HL-60/S4 treated with phorbol 12-myristate 13-acetate at 8.2 ng/mL for 4 days and 3 days (cell line): ENCODE measurements around the gene TBX19.
"Not testable (repeated sequence)": the region's sequence is repeated elsewhere in the genome, so short reads cannot be mapped to it uniquely, and the experiment has no call there.

Source experiments
- in situ Hi-C: fragments of 300-500 bp; cut with MboI; formaldehyde crosslinking; loops from 2 replicates; pipeline ENCODE4 v1.15.0; 2022; ENCODE audit warnings: low sequenced_read_pairs

The TBX19 gene

DNA sequence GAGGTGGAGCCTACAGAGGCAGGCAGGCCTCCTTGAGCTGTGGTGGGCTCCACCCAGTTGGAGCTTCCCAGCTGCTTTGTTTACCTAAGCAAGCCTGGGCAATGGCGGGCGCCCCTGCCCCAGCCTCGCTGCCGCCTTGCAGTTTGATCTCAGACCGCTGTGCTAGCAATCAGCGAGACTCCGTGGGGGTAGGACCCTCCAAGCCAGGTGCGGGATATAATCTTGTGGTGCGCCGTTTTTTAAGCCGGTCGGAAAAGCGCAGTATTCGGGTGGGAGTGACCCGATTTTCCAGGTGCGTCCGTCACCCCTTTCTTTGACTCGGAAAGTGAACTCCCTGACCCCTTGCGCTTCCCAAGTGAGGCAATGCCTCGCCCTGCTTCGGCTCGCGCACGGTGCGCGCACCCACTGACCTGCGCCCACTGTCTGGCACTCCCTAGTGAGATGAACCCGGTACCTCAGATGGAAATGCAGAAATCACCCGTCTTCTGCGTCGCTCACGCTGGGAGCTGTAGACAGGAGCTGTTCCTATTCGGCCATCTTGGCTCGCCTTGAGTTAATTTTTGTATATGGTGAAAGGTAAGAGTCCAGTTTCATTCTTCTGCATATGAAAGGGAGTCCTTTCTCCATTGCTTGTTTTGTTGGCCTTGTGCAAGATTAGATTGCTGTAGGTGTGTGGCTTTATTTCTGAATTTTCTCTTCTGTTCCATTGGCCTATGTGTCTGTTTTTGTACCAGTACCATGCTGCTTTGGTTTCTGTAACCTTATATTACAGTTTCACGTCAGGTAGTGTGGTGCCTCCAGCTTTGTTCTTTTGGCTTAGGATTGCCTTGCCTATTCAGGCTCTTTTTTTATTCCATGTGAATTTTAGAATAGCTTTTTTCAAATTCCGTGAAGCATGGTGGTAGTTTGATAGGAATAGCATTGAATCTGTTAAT is 73.9 kb downstream of the TBX19 start:
- in situ Hi-C loops: not testable (repeated sequence)

DNA sequence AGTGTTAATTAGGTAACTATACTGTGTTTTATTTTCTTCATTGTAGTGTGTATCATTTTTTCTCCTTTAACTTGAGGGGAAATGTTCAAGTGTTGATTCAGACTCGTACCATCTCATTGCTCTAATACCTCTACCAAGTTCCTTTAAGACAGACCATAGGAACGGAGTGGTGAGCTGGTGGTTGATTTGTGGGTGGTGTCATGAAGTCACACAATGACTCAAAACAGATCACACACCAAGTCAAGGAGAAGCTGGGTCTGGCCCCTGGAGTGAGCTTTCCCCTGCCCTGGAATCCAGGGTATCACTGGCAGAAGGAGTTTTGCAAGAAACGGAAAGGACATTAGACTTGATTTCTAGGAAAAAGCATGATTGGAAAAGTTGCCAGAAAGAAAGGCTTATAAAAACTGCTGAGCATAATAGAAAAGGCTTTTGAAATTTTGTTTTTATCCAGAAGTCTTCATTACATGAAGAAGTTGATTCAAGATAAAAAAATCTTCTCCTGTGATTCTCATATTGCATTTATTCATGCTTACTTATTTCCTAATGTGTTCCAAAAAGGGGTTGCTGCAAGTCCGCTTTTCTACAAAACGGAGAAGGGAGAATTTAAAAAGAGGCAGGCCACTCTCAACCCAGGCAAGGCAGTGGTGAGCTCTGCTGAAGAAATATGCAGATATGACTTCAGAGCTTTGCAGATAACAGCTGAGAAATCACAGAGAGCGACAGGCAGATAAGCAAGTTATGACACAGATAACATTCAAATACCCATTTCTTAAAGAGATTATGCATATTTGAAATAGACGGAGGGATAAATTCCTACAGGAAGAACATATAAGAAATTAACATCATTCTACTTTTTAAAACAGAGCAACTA is 79.7 kb downstream of the TBX19 start:
- in situ Hi-C loops: no loop called here

DNA sequence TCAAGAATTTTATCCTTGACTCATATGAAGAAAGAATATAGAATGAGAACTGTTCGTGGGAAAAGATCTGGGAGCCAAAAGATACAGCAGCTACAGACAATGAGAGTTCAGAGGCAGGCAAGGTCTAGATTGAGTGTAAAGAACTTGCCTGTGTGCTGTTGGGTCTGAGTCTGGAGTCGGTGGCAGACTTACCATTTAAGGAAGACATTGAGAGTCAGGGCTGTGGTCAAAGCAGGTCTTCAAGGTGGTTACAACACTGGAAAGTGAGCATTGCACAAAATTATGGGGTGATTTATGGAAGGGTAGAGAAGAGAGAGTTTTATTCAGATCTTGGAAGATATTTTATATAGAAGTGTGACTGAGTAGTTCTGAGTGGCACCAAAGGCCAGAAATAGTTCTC is 80.6 kb downstream of the TBX19 start:
- in situ Hi-C loops: no loop called here

DNA sequence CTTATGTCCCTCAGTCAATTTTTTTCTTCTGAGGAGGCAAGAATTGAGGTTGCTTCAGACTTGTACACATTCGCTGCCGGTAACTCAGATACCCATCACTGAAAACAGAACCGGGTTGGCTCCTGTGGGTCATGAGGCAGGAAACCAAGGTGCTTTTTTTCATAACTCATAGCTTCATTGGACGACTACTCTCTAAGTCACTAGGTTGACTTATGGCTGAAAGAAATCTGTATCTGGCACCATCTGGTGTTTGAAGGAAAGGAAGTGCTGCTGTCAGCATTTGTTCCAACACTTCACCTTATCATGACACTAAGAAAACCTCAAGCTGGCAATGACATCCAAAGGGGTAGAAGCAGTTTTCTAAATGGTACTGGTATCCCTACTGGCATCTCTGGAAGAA is 82.3 kb downstream of the TBX19 start:
- in situ Hi-C loops: no loop called here
